CD4-positive, alpha-beta T cell (primary cell): ENCODE data around the gene ZC3H18. TPM values are rescaled to one million over a fixed set of nuclear protein-coding genes. Genes with fewer than 3 reads are reported as not detected.
A peak's percentile ranks its signal among the peaks of the same experiment; 100 is the strongest.

Experiments used
- ATAC-seq: fragments of 200-7000 bp; cut with Tn5 transposase; one replicate; pipeline ENCODE4 v1.10.0; 2022; ENCODE audit warnings: mild to moderate bottlenecking; ENCODE audit not compliant: poor library complexity
- CTCF ChIA-PET: fragments of 350-600 bp; sonication (Branson Sonifier 250); formaldehyde crosslinking; loops from one replicate; lab custom pipeline; 2021; ENCODE audit warnings: antibody characterized with exemption, inconsistent platforms; lab: Charles Lee
- POLR2A ChIA-PET: fragments of 350-600 bp; sonication (Branson Sonifier 250); formaldehyde crosslinking; loops from one replicate; lab custom pipeline; 2021; ENCODE audit warnings: antibody characterized with exemption, inconsistent platforms; lab: Charles Lee
- DNase-seq, 14 experiments: peaks; one replicate each; pipeline ENCODE4 v3.0.0-alpha.2; 2013 to 2020; ENCODE audit warnings: mixed read lengths in 2 of 14
- H3K27ac ChIP-seq, 2 donors: one replicate each; pipeline versions ENCODE4 v1.5.1 to v1.7.0; 2013; ENCODE audit warnings: low read length in 2 of 2, low read depth in 1 of 2, mild to moderate bottlenecking in 1 of 2
- H3K27me3 ChIP-seq, 2 experiments: 1 replicate in 1 of 2; 2 replicates in 1 of 2; pipeline versions ENCODE4 v1.6.1 to v1.7.0; 2013; ENCODE audit warnings: low read length in 2 of 2, control low read depth in 1 of 2, mild to moderate bottlenecking in 1 of 2, moderate library complexity in 1 of 2; ENCODE audit not compliant: insufficient read depth in 2 of 2, control insufficient read depth in 1 of 2
- H3K36me3 ChIP-seq: one replicate; pipeline ENCODE4 v1.6.1; 2013; ENCODE audit warnings: low read length, control low read depth; ENCODE audit not compliant: insufficient read depth
- H3K4me1 ChIP-seq: one replicate; pipeline ENCODE4 v1.6.1; 2013; ENCODE audit warnings: low read length, control low read depth; ENCODE audit not compliant: insufficient read depth
- H3K4me3 ChIP-seq: one replicate; pipeline ENCODE4 v1.5.1; 2013; ENCODE audit warnings: mild to moderate bottlenecking, low read length, moderate library complexity
- H3K9me3 ChIP-seq, 2 experiments: 1 replicate in 1 of 2; 2 replicates in 1 of 2; pipeline versions ENCODE4 v1.6.1 to v1.7.0; 2013; ENCODE audit warnings: low read length in 2 of 2, mild to moderate bottlenecking in 2 of 2, control low read depth in 1 of 2, moderate library complexity in 1 of 2; ENCODE audit not compliant: control insufficient read depth in 1 of 2, insufficient read depth in 1 of 2
- H3K27ac Mint-ChIP-seq: one replicate; pipeline ENCODE4 v1.8.0; 2020; ENCODE audit warnings: mixed read lengths
- H3K27me3 Mint-ChIP-seq: one replicate; pipeline ENCODE4 v1.8.0; 2021; ENCODE audit warnings: mixed read lengths
- H3K36me3 Mint-ChIP-seq: one replicate; pipeline ENCODE4 v1.8.0; 2021; ENCODE audit warnings: low read depth, mixed read lengths
- H3K4me1 Mint-ChIP-seq: one replicate; pipeline ENCODE4 v1.8.0; 2021; ENCODE audit warnings: low read depth, mixed read lengths
- H3K4me3 Mint-ChIP-seq: one replicate; pipeline ENCODE4 v1.8.0; 2020; ENCODE audit warnings: mild to moderate bottlenecking, mixed read lengths
- H3K9me3 Mint-ChIP-seq: one replicate; pipeline ENCODE4 v1.8.0; 2020; ENCODE audit warnings: mixed read lengths
- CTCF ChIP-seq: fragments of 200-600 bp; IDR thresholded peaks from one replicate; pipeline ENCODE4 v1.8.0; 2022; ENCODE audit warnings: antibody characterized with exemption, mild to moderate bottlenecking
- intact Hi-C, 2 experiments: fragments of 100-400 bp; cut with DNase I in 1 of 2; cut with micrococcal nuclease in 1 of 2; formaldehyde crosslinking; loops; one replicate each; pipeline versions ENCODE4 v1.15.1 to v1.9.0; 2023 to 2025; cut with DNase I, micrococcal nuclease
- total RNA-seq, 174 experiments: library from RNA in 2 of 174; stranded (reverse) in 2 of 174; gene quantifications; one replicate each; pipeline ENCODE4 v1.2.3 and lab custom pipeline; 2021 to 2026

The ZC3H18 gene
- total RNA-seq, 2 experiments from 2014 or later: 92.6 to 93.7 TPM

- H3K4me3 ChIP-seq: no peak overlapping the region
- ATAC-seq (no peak), DNase-seq (peak in 1 of 14 experiments; percentile 4)
- H3K27me3 Mint-ChIP-seq: no peaks in the 10 kb centered on the region
- H3K4me1 Mint-ChIP-seq: peaks cover 10% of the 10 kb centered on the region
- peaks cover 45% of the 10 kb centered on the region for H3K36me3 ChIP-seq
- H3K36me3 Mint-ChIP-seq: peaks cover 47% of the 10 kb centered on the region
- H3K27ac ChIP-seq: no peak overlapping the region
- H3K9me3 ChIP-seq: no peaks in the 10 kb centered on the region
- no peak overlapping the region for H3K27ac Mint-ChIP-seq
- CTCF ChIA-PET: interaction anchor here (1.2 kb wide), 1 partner anchor 11 kb away, joined by 3 read pairs; no protein-coding TSS in a partner anchor
- TF ChIP-seq CTCF: no peak
- H3K9me3 Mint-ChIP-seq: no peaks in the 10 kb centered on the region
- H3K4me3 Mint-ChIP-seq: no peak overlapping the region
- POLR2A ChIA-PET: interaction anchor here (3.4 kb wide), 1 partner anchor 11 kb away, joined by 15 read pairs; no protein-coding TSS in a partner anchor
- no peaks in the 10 kb centered on the region for H3K27me3 ChIP-seq
- H3K4me1 ChIP-seq: peaks cover 35% of the 10 kb centered on the region
- intact Hi-C loops: loop anchor here in 1 of 2 experiments (5.0 to 10.0 kb wide), 2 partner anchors 47 to 71 kb away; no protein-coding TSS in a partner anchor
Observed at GRCh38 chr16:88631384-88631783, 61.2 kb downstream of the ZC3H18 start.

GRCh38 chr16:88631920-88632586 lies 61.9 kb downstream of the ZC3H18 start:
- no peak overlapping the region for H3K4me3 Mint-ChIP-seq
- CTCF ChIA-PET: interaction anchor here (1.2 kb wide), 1 partner anchor 12 kb away, joined by 3 read pairs; no protein-coding TSS in a partner anchor
- POLR2A ChIA-PET: interaction anchor here (3.4 kb wide), 1 partner anchor 12 kb away, joined by 15 read pairs; no protein-coding TSS in a partner anchor
- intact Hi-C loops: loop anchor here in 1 of 2 experiments (5.0 to 10.0 kb wide), 2 partner anchors 47 to 70 kb away; no protein-coding TSS in a partner anchor
- no peak overlapping the region for H3K4me3 ChIP-seq
- TF ChIP-seq CTCF: no peak
- no peaks in the 10 kb centered on the region for H3K9me3 Mint-ChIP-seq
- H3K36me3 ChIP-seq: peaks cover 40% of the 10 kb centered on the region
- no peak for ATAC-seq
- H3K27ac Mint-ChIP-seq: no peak overlapping the region
- H3K4me1 Mint-ChIP-seq: peaks cover 11% of the 10 kb centered on the region
- peaks cover 40% of the 10 kb centered on the region for H3K4me1 ChIP-seq
- H3K27me3 ChIP-seq: no peaks in the 10 kb centered on the region
- peaks cover 41% of the 10 kb centered on the region for H3K36me3 Mint-ChIP-seq
- no peak for DNase-seq
- H3K27ac ChIP-seq: no peak overlapping the region
- H3K9me3 ChIP-seq: peaks cover 0 to 3% of the 10 kb centered on the region in 2 experiments
- peaks cover under 1% of the 10 kb centered on the region for H3K27me3 Mint-ChIP-seq

GRCh38 chr16:88632587-88632930 lies 62.4 kb downstream of the ZC3H18 start:
- Histone ChIP-seq H3K27ac (no peak overlapping the region), H3K4me3 (no peak overlapping the region), H3K9me3 (peaks cover 0 to 8% of the 10 kb centered on the region in 2 experiments), H3K27me3 (peaks cover 0 to 1% of the 10 kb centered on the region in 2 experiments), H3K36me3 (peaks cover 35% of the 10 kb centered on the region), H3K4me1 (peaks cover 45% of the 10 kb centered on the region)
- CTCF ChIA-PET: interaction anchor here (1.4 kb wide), 1 partner anchor 12 kb away, joined by 8 read pairs; no protein-coding TSS in a partner anchor
- Mint-ChIP-seq H3K27ac (no peak overlapping the region), H3K4me1 (peaks cover 16% of the 10 kb centered on the region), H3K36me3 (peaks cover 39% of the 10 kb centered on the region), H3K4me3 (no peak overlapping the region), H3K27me3 (peaks cover 6% of the 10 kb centered on the region), H3K9me3 (no peaks in the 10 kb centered on the region)
- DNase-seq (no peak), ATAC-seq (no peak)
- intact Hi-C loops: loop anchor here in 1 of 2 experiments (5.0 to 10.0 kb wide), 2 partner anchors 48 to 70 kb away; no protein-coding TSS in a partner anchor
- POLR2A ChIA-PET: interaction anchor here (1.0 to 3.4 kb wide), 2 partner anchors 10 to 13 kb away, joined by 4 to 15 read pairs; no protein-coding TSS in a partner anchor
- no peak for TF ChIP-seq CTCF
